Central memory CD4-positive, alpha-beta T cell (primary cell): ENCODE data around the gene VEGFD.
"Not testable (repeated sequence)": the region's sequence is repeated elsewhere in the genome, so short reads cannot be mapped to it uniquely, and the experiment has no call there.

Source experiments
- DNase-seq: peaks from one replicate; pipeline ENCODE4 v3.0.0; 2022

The VEGFD gene

GRCh38 chrX:15358533-15358932, 25.7 kb downstream of the VEGFD start:
- DNase-seq: no peak

GRCh38 chrX:15356444-15356843, 27.8 kb downstream of the VEGFD start:
- DNase-seq: no peak

- no peak for DNase-seq
Observed at GRCh38 chrX:15350329-15350996, 33.8 kb downstream of the VEGFD start.

- DNase-seq: peak; percentile 14
Observed at GRCh38 chrX:15349046-15349445, 35.2 kb downstream of the VEGFD start.

- no peak for DNase-seq
Observed at GRCh38 chrX:15345976-15346375, 38.2 kb downstream of the VEGFD start.

- no peak for DNase-seq
Observed at GRCh38 chrX:15344106-15344505, 40.1 kb downstream of the VEGFD start.

GRCh38 chrX:15343075-15343476, 41.1 kb downstream of the VEGFD start:
- DNase-seq: no peak

GRCh38 chrX:15340867-15341266, 43.3 kb downstream of the VEGFD start:
- no peak for DNase-seq

GRCh38 chrX:15336023-15336413, 48.2 kb downstream of the VEGFD start:
- DNase-seq: peak; percentile 59

GRCh38 chrX:15335135-15336022, 48.8 kb downstream of the VEGFD start, which contains the start of gene PIGA:
PIGA (minus strand) TSS chrX:15335523; CDS start chrX:15331930, 3,593 bp downstream.
- DNase-seq: peak; percentile 93

- DNase-seq: peak; percentile 40
Observed at GRCh38 chrX:15334561-15334960, 49.7 kb downstream of the VEGFD start.

- DNase-seq: no peak
Observed at GRCh38 chrX:15328821-15329220, 55.4 kb downstream of the VEGFD start.

- no peak for DNase-seq
Observed at GRCh38 chrX:15328131-15328530, 56.1 kb downstream of the VEGFD start.

GRCh38 chrX:15322472-15322871, 61.7 kb downstream of the VEGFD start:
- DNase-seq: no peak

- DNase-seq: no peak
Observed at GRCh38 chrX:15322072-15322471, 62.1 kb downstream of the VEGFD start.

GRCh38 chrX:15321447-15321846, 62.8 kb downstream of the VEGFD start:
- no peak for DNase-seq

- no peak for DNase-seq
Observed at GRCh38 chrX:15320297-15320696, 63.9 kb downstream of the VEGFD start.

- no peak for DNase-seq
Observed at GRCh38 chrX:15319075-15319474, 65.1 kb downstream of the VEGFD start.

- no peak for DNase-seq
Observed at GRCh38 chrX:15315509-15315908, 68.7 kb downstream of the VEGFD start, which contains the start of gene ASB11. ASB11 (minus strand) TSS chrX:15315640; CDS start chrX:15315605, 35 bp downstream.

- DNase-seq: no peak
Observed at GRCh38 chrX:15314472-15314871, 69.7 kb downstream of the VEGFD start.

GRCh38 chrX:15311119-15311518, 73.1 kb downstream of the VEGFD start:
- DNase-seq: no peak

GRCh38 chrX:15310117-15310516, 74.1 kb downstream of the VEGFD start:
- no peak for DNase-seq

- not testable (repeated sequence) for DNase-seq
Observed at GRCh38 chrX:15305899-15306298, 78.3 kb downstream of the VEGFD start.

GRCh38 chrX:15301924-15302323, 82.3 kb downstream of the VEGFD start:
- no peak for DNase-seq
